G401 (cell line): ENCODE results near the gene PFKFB1. TPM values are rescaled to one million over a fixed set of nuclear protein-coding genes. Genes with fewer than 3 reads are reported as not detected.

ENCODE experiments used
- DNase-seq: peaks from one replicate; pipeline ENCODE4 v3.0.0-alpha.2; 2015; ENCODE audit warnings: low spot score
- in situ Hi-C: cut with HindIII; loops from 2 replicates; pipeline ENCODE4 v1.10.0; 2016; ENCODE audit warnings: low sequenced_read_pairs, mixed read lengths
- total RNA-seq: library from RNA; depleted of rRNA; stranded (reverse); fragments of >200 nt; shearing (Covaris generic); gene quantifications from 2 replicates; pipeline ENCODE4 v1.2.3, GENCODE V29; 2014; rRNA removed

The PFKFB1 gene
- 0.14 and 0.55 TPM in 2 replicates for total RNA-seq

DNA sequence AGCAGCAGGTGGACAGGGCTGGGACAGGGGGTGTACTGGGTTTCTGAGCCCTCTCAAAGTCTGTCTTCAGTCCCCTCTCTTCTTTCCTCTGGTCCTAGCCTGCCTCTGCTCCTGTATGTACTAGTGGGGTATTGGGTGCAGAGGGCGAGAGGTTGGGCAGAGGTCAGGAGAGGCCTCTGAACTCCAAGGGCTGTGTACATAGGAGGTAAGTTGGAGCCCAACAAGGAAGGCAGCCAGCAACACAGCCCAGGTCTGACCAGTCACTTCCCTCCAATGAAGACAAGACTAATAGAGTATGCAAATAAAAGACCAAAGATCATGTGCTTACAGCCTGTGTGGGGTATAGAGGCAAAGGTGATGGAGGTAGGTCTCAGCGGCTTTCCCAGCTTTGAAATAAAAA is at the start of gene PFKFB1:
Gene PFKFB1, minus strand, starts transcription at position 90 of the 400 bp plus-strand sequence. CDS start 181 bp downstream, outside the sequence.
- no peak for DNase-seq
- in situ Hi-C loops: no loop called here

DNA sequence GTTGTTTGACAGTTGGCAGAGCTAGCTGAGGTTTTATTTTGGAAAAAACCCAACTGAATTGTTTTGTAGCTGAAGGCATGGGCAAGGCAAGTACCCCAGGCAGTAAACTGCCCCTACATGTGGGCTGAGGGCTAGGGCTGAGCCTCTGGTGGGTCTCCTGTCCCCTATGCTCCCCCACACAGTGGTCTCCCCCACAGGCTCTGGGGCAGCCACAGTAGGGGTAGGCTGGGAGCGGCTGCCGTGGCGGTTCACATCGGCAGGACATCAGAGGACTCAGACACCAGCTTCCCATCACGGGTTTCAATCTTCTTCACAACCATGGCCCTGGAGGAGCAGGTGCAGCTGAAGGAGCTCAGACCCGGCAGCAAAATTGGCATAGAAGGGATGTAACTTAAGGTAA is 47.5 kb upstream of the PFKFB1 start:
- DNase-seq: no peak
- in situ Hi-C loops: no loop called here

DNA sequence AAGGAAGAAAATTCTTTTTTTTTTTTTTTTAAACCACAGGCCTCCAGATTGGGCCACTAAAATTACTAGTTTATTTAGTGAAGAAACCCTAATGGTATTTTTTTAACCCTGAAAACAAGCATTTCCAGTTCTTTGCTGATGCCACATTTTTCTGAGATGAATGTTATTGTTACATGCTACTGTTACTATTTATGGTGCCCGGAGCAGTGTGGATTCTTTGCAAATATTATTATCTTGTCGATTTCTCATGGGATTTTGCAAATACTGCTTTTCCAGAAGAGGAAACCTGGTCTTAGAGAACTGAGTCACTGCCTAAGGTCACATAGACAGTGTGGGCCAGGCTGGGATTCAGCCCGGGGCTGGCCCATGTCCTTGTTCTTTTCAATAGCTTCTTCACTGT is 45.5 kb upstream of the PFKFB1 start:
- no peak for DNase-seq
- in situ Hi-C loops: no loop called here

DNA sequence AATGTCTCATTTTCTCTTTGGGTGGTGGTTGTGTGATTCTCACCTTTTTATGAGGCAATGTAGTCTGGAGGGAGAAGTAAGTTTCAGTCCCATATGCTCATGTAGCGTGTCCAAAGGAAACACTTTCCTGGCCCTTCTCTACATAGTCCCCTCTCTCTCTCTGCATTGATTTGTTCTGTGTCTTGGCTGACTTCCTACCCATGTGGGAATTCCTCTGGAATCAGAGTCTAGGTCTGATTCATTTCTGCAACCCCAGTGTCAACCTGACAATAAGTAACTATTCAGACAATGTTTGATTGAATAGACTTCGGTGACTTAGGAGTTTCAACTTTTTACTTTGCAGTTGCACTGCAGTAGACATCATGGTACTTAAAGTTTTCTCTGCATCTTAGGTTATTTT is 39.4 kb upstream of the PFKFB1 start:
- in situ Hi-C loops: no loop called here
- DNase-seq: no peak

DNA sequence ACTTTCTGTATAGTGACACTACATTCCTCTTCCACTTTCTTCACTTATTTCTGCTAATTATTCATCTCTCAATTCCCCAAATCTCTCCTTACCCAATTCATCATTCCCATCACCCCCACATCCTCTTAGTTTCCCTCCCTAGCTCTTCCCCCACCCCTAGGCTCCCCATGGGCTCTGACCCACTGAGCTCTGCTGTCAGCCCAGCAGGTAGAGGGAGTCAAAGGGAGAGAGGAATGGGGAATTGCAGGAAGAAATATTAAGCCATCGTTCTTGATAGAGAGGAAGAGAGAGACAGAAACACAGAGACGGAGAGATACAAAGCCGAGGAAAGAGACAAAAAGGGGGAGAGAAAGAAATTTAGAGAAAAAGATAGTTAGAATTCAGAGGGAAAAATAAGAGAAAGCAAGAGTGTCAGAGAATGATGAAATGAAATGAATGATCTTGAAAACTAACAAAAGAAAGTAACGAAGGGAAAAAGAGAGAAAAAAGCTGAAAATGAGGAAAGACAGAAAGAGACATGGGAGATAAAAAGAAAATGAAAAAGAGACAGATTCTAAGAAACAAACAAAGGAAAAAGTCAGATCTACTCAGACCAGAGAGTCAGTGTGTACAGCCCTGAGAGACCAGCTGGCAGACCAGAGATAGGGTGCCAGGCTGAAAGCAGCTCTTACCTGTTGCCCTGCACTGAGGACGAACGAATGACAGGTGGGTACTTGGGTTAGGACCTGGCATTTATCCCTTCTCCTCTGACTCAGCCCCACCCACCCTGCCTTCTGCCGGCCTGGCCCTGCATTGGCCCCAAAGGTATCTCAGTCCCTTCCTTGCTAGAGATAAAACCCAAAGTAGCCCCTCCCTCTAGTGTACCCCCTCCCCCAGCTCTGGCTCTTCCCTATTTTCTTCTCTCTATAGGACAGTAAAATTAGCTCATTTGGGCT is 36.5 kb upstream of the PFKFB1 start, which contains the start of gene ALAS2:
Gene ALAS2, minus strand, starts transcription at position 707 of the 935 bp plus-strand sequence. CDS start 4,977 bp downstream, outside the sequence.
- DNase-seq: no peak
- in situ Hi-C loops: no loop called here

DNA sequence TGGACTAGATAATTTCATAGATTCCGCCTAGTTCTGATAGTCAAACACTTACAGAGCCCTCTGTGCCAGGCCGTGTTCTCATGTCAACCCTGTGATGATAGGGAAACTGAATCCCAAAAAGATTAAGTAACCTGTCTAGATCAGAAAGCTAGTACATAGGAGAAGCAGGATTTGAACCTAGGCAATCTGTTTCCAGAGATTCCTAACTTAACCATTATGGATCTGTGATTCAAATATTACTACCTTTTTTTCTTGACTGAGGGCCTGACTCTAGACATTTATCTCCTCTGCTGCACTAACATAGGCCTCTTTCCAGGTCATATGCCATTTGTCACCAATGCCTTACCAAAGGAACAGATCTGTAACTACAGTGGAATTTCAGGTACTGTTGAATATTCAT is 35.3 kb upstream of the PFKFB1 start:
- no peak for DNase-seq
- in situ Hi-C loops: no loop called here

DNA sequence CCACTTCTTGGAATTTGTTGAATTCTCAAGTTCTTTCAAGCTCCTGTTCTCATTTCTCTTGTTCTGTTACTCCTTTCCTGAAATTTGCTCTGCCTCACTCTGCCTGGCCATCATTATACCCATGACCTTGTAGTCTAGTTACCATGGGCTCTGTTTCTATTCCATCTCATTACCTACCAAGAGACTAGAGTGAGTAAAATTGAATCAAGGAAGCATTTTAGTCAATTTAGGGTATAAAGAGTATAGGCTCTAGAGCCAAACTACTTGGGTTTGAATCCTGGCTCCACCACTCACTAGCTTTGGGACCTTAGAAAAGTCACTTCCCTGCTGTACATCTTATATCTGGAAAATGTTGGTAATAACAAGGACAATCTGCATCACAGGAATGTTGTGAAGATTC is 34.6 kb upstream of the PFKFB1 start:
- in situ Hi-C loops: no loop called here
- no peak for DNase-seq

DNA sequence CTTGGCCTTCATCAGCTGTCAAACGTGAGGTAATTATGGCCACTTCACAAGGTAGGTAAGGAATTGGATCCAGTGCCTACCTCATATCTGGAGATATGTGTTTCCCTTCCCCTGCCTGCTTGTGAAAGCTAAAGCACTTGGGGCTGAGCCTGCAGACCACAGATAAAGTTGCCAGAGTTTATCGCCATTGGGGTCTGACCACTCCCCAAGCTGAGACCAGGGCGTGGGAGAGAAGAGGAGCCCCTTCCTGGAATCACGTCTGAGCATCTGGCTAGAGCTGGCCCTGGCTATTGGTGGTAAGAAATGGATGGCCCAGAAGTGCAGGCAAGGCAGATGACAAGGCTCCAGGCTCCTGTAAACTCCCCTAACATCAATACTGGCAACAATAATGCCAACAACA is 34.1 kb upstream of the PFKFB1 start:
- in situ Hi-C loops: no loop called here
- DNase-seq: no peak

DNA sequence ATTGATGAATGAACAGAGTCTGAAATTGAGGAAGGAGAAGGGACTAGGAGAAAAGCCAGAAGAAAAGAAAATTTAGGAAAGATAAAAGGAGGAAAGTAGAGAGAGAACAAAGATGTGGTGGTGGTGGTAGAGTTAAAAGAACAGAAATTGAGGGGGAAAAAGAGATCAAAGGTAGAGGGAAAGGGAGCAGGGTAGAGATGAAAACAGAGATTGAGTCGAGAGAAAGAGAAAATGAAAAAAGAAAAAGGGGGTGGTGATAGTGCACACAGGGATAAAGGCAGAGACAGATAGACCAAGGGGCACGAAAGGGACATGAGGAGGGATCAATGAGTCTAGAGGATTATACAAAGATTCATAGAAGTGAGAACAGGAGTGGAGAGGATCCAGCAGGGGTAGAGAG is 32.9 kb upstream of the PFKFB1 start:
- in situ Hi-C loops: no loop called here
- no peak for DNase-seq

DNA sequence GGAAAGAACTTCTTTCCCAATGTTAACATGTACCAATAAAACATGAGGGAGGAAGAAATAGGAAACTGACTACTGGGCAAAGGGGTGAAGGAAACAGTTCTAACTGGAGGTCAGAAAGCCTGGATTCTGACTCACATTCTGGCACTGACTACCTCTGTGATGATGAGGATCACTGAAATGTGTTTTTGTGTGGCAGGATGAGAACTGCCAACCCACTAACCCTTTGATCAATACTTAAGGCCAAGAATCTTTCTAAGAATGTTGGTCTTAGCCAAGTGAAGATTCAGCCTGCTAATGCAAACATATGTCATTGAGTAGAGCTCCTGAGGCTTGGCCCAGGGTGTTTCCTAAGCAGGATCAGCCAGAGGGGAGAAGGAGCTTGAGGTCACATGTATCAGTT is 32.2 kb upstream of the PFKFB1 start:
- in situ Hi-C loops: no loop called here
- no peak for DNase-seq

DNA sequence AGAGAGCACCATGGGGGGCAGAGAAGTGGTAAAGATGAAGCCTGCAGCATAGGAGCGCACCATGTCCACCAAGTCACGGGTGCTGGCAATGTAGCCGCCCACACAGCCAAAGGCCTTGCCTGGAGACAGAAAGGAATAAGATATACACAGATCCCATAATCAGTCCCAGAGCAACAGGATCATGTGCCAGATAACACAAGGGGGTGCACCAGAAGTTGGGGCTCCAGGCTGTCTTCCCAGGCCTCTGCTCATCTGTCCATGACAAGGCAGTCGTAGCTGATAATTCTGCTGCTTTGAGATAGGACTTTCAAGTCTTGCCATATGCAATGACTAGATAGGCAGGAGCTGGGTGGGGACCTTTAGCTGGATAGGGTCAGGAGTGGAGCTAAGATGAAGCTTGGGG is 20.9 kb upstream of the PFKFB1 start:
- DNase-seq: no peak
- in situ Hi-C loops: no loop called here

DNA sequence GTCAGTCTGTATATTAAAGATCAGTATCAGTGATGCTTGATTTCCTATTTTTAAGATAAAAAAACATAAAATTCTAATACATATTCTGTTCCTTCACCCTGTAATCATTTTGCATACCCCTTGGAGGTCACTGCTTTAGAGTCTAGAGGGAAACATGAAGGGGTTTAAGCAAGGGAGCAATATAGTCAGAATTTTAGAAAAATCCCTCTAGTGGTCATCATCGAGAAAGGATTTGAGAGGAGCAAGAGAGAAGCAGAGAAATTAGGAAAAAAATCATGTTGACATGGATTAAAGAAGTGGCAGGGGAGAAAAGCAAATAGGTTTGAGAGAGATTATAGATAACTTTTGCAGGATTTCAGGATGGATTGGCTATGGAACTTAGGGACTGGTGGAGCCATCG is 17.3 kb upstream of the PFKFB1 start:
- no peak for DNase-seq
- in situ Hi-C loops: no loop called here

DNA sequence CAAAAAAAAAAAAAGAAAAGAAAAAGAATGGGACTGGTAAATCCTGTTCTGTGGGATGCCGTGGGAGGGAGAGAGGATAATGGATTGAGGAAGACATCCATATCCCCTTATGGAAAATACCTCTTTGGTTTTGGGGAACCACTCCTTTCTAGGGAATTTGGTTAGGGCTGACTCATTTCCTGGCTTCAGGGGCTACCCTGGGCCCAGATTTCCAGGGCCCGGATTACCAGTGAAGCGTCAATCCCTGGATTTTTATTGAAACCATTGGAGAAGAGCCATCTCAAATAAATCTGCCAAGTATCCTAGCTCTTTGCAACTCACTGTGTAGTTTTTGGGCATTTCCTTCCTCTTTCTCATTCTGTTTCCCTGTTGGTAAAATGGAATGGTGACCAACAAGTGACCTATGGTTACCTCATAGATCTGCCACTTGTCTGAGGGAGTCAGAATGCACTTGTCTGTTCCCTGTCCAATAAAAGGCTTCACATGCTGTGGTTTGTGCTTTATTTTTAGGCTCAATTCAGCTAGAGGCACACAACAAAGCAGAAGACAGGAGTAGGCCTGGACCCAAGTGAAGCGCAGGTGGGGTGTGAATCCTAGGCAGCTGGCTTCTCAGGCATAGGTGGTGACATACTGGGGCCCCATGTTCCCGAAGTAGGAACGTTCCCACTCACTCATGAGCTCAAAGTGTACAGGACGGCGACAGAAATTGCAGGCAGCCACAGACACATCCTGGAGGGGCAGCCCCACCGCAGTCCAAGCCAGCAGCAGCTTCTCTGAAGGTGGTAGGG is 14.8 kb upstream of the PFKFB1 start:
- DNase-seq: no peak
- in situ Hi-C loops: no loop called here

DNA sequence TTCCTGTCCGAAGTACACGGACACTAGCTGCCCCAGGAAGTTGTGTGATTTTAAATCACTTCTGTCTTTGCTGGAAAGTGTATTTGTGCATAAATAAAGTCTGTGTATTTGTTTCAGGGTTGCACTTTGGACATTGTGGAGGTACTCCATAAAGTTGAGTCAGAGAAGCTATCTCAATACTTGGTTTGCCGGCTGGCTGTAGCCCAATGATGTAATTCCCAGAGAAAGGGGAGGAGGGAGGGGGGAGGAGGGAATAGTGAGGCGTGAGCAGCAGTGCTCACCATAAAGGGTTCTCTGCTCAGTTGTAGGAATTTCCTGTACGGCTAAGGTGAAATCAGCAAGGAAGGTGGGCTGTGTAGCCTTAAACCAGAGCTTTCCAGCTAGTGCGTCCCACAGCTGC is 13.7 kb upstream of the PFKFB1 start:
- no peak for DNase-seq
- in situ Hi-C loops: no loop called here

DNA sequence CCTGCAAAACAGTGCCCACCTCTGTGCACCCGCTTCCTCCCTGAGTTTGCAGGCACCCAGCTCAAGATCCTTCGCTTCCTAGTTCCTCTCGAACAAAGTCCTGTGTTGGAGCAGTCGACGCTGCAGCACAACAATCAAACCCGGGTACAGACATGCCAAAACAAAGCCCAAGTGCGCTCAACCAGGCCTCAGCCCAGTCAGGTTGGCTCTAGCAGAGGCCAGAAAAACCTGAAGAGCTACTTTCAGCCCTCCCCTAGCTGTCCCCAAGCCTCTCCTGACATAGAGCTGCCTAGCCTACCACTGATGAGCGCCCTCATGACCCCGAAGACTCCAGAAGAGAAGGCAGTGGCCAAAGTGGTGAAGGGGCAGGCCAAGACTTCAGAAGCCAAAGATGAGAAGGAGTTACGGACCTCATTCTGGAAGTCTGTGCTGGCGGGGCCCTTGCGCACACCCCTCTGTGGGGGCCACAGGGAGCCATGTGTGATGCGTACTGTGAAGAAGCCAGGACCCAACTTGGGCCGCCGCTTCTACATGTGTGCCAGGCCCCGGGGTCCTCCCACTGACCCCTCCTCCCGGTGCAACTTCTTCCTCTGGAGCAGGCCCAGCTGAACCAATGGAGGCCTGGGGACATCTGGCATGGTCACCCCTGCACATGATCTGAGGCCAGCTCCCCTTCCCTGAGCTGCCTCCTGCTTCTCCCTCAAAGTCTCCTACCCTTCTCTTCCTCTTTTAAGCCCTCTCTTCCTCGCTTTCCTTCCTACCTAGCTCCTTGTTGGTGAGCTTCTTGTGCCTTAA is 13.0 kb upstream of the PFKFB1 start:
- in situ Hi-C loops: no loop called here
- DNase-seq: no peak

DNA sequence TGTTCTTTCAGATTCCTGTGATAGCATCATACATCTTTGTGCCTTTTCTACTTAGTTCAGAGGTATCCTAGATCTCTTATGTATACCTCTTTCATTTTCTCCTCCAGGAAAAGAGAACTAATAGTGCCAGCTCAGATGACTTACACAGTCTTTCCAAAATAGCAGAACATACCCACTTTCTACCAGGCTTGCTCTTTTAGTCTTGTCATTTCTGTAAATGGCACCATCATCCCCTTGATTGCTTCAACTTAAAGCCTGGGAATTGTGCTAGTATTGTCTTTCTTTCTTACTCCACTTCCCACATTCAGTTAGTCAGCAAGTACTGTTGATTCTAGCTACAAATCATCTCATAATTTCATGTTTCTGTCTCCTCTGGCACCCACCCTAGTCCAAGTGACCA is 11.3 kb upstream of the PFKFB1 start:
- no peak for DNase-seq
- in situ Hi-C loops: no loop called here

DNA sequence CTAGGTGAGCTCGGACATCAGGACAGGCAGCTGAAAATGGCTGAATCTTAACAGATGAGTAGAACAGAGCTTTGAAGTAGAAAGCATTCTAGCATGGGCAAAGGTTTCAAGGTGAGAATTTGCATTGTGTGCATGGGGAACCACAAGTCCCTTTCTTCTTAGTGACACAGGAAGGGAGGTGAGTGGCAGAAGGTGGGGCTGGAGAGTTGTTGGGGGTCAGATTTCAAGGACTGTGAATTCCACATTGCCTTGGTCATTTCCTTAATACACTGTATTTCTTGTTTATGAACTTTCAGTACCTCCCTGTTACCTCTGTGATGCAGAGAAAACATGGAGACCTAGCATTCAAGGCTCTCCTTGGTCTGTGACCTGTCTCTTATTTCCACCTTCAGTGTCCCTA is 10.2 kb upstream of the PFKFB1 start:
- in situ Hi-C loops: no loop called here
- DNase-seq: no peak

DNA sequence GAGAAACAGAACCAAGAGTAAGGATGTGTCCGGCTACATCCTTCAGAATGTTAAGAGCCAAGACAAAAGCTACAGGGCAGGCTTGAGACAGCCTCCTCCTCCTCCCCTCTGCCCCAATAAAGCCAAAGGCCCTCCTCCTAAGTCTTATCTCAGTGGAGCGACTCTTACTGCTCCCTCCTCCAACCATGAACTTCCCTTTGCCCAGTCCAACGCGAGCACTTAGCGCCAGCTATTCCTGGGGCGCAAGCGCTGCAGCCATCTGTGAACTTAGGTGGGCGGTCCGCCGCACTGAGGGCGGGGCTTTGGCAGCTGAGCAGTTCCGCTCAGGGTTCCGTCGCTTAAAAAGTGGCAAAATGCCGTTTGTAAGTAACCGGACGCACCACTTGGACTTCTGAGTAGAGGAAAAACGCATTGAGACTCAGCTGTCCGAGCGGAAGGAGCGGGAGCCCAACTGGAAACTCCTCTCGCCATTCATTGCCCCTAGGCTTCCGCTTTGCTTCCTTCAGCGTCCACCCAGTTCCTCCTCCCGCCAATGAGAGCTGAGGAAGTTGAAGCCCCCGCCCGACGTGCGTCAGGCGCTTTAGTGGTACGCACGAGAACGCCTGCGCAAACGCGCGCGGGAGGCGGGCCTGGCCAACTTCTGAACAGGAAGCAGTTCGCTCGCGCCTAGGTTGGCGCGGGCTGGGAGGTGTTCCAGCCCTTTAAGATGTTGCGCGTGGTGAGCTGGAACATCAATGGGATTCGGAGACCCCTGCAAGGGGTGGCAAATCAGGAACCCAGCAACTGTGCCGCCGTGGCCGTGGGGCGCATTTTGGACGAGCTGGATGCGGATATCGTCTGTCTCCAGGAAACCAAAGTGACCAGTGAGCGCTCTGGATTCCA is 6.0 kb upstream of the PFKFB1 start, which contains the start of gene APEX2:
Gene APEX2, plus strand, starts transcription at position 647 of the 882 bp plus-strand sequence. Its CDS starts 60 bp downstream, at position 707.
- in situ Hi-C loops: no loop called here

More for the DNA sequence above, 6.0 kb upstream of the PFKFB1 start, which contains the start of gene APEX2:
- peak; percentile 92 for DNase-seq
